GOT3 (cell line): ENCODE results near the gene PSME1.

ENCODE experiments used
- DNase-seq: peaks from one replicate; lab custom pipeline; 2025; ENCODE audit warnings: mixed read lengths; lab: John Stamatoyannopoulos, UW

The PSME1 gene

DNA sequence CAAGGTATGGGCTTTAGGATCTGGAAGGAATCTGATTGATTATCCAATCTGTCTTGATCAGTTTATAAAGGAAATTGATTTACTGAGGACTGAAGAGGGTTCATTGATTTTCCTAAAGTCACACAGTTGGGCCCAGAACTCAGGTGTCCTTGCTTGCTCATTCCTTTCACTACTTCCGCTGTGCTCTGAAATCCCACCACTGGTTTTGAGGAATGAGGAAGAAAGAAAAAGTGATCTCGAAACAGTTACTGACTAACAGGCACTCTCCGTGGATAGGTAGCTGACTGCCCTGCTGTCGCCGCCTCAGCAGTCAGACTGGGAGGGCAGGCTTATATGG is 5.6 kb upstream of the PSME1 start, which contains the start of gene FITM1:
Gene FITM1 (plus strand): TSS at position 280 of the 337 bp plus-strand sequence. CDS start 905 bp downstream, outside the sequence.
- DNase-seq, result no peak

DNA sequence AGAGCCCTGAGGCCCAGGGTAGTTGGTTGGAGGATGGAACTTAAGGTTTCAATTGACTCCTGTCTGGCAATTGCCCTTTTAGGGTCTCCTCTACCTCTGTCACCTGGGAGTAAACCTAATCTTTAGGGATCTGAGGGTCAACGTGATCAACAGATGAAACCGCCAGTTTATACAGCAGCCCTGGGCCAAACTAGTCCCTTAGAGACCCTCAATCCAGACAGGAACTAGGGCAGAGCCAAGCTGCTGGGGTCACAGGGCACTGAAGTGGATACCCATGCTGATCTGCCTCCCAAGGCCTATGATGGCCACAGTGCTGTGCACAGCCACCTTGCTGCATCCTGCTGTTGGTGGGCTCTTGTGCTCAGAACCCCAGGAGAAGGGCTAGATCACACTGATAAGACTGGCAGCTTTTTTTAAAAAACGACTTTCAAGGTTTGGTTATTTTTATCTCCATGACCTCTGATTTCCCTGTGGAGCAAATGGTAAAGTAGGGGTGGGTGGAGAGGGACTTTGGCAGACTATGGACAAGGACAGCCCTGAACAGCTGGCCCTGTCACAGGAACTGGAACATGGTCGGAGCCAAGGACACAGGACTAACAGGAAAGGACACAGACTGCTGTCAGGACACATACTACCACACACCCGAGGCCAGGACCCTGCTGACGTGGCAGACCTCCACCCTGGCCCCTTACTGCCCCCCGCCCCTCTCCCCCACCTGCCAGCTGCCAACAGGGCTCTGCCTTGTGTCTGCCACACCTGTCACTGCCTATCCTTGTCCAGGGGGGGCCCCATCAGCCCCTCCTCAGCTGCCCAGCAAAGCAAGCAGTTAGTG is 5.1 kb upstream of the PSME1 start:
- no peak for DNase-seq

DNA sequence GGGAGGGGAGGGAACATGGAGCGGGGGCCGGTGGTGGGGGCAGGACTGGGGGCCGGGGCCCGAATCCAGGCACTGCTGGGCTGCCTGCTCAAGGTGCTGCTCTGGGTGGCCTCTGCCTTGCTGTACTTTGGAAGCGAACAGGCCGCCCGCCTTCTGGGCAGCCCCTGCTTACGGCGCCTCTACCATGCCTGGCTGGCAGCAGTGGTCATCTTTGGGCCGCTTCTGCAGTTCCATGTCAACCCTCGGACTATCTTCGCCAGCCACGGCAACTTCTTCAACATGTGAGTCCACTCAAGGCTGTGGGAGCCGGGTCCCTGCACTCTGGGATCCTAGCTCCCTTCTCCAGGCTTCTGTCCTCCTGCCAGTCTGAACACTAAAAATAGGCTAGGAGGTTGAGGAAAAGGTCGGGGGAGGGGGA is 4.4 kb upstream of the PSME1 start:
- DNase-seq, result no peak

DNA sequence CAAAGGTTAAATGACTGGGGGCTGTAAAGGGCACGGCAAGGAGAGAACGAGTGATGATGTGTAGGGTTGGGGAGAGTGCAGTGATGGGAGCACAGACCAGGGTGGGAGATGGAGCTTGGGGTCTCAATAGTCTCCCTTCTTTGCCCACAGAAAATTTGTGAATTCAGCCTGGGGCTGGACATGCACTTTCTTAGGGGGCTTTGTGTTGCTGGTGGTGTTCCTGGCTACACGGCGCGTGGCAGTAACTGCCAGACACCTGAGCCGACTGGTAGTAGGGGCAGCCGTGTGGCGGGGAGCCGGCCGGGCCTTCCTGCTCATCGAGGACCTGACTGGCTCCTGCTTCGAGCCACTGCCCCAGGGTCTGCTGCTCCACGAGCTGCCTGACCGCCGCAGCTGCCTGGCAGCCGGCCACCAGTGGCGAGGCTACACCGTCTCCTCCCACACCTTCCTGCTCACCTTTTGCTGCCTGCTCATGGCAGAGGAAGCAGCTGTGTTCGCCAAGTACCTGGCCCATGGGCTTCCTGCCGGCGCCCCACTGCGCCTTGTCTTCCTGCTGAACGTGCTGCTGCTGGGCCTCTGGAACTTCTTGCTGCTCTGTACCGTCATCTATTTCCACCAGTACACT is 3.8 kb upstream of the PSME1 start:
- DNase-seq, result no peak

DNA sequence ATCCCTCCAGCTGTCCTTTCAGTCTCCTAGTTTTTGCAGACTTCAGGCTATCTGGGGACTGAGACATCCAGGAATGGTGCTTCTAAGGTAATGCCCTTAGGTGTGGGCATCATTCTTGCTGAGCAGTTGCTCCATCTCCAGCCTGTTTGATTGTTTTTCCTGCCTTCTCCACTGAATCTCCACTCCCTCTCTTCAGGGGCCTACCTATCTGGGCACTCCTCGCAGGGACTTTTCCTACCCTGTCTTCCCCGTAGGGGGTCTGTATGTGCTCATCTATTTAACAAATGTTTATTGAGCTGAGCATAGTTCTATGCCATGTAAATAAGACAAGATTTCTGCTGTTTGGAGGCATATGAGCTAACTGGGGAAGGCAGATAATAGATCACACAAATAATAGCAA is 3.0 kb upstream of the PSME1 start:
- no peak for DNase-seq

DNA sequence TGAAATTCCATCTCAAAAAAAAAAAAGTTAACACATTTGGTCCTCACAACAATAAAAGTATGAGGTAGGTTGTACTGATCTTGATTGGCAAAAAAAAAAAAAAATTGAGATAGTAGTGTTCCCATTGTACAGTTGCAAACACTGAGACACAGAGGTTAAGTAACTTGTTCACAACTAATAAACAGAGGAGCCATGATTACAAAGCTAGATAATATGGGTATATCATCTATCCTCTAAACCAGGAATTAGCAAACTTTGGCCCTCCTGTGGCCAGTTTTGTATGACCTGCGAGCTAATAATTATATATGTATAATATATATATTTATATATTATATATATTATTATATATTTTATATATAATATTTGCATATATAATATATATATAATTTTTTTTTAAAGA is 2.3 kb upstream of the PSME1 start:
- DNase-seq, result no peak

DNA sequence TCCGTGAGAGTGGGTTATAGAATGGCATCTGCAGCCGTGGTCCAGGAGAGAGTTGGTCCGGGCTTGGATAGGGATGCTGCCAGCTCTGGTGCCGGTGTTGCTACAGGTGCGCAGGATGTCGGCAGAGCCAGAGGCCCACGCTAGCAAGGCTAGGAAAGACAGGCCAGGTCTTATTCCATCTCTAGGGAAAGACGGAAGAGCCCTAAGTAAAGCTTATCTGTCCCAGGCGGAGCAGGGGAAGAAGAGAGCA is 485 bp upstream of the PSME1 start:
- DNase-seq, result no peak

DNA sequence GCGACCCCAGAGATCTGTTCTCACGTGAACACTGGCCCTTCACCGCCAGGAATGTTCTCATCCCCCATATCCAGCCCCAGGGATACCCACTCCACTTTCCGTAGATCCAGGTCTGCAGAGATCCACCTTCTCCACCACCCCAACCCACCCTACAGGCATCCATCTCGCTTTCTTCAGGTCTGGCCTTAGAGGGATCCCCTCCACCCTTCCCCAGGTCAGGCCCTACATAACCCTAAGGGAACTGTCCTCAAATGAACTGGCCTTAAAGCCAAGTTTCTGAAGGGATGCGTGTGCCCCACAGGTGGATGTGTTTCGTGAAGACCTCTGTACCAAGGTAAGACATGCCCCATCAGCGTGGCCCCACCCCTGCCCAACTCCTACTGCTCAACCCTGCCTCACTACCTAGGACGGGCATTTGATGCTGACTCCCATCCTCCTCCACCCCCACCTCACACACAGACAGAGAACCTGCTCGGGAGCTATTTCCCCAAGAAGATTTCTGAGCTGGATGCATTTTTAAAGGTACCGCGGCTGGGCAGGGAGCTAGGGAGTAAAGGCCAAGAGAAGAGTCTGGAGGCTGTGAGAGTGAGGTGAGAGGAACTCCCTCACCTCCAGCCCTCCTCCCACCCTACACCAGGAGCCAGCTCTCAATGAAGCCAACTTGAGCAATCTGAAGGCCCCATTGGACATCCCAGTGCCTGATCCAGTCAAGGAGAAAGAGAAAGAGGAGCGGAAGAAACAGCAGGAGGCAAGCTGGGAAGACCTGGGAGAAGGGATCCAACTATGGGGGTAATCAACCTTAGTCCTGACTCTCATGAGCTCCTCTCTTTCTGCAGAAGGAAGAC is 912 bp downstream of the PSME1 start:
- no peak for DNase-seq

DNA sequence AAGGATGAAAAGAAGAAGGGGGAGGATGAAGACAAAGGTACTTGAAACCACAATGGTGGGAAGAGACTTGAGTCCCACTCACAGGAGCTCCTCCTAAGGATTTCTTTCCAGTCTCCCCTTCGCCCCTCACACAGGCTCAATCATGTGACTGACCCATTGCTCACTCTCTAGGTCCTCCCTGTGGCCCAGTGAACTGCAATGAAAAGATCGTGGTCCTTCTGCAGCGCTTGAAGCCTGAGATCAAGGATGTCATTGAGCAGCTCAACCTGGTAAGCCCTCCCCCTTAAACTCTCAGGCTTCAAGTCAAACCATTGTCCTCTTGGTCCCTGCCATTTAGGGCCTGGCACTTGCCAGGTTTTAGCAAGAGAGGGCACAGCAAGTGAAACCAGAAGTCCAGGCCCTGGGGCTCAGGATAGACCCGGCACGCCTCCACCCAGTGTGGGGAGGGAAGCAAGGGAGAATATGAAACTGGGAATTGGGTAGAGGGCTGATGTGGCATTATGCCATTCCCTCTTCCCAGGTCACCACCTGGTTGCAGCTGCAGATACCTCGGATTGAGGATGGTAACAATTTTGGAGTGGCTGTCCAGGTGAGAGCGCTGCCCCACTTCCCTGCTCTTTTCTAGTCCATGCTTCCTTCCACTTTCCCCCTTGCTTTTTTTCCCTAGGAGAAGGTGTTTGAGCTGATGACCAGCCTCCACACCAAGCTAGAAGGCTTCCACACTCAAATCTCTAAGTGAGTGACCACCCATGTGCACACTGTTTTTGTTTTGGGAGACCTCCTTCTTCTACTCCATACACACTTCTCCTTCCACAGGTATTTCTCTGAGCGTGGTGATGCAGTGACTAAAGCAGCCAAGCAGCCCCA is 1.8 kb downstream of the PSME1 start:
- DNase-seq, result no peak

DNA sequence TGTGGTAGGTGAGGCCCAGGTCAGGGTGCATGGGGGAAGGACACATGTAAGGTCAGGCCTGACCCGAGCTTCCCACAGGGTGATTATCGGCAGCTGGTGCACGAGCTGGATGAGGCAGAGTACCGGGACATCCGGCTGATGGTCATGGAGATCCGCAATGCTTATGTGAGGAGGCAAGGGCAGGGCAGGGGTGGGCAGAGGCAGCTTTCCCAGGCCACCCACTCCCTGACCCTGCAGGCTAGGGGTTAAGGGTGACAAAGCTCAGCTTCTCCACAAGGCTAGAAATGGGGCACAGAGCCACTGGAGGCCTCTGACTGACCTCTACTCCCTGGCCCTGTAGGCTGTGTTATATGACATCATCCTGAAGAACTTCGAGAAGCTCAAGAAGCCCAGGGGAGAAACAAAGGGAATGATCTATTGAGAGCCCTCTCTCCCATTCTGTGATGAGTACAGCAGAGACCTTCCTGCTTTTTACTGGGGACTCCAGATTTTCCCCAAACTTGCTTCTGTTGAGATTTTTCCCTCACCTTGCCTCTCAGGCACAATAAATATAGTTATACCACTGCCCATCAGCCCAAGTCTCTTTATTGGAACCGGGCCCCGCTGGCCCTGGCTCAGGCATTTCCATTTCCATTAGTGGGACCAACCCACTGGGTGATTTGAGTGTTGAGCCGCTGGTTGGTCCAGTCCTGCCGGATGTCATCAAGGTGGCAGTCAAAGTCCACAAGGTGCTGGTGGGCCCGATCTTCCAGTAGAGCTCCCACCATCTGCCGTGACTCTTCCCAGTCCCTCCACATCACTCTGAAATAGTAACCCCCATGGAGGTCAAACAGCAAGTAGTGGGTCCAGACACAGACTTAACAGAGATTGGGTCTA is 2.6 kb downstream of the PSME1 start:
- DNase-seq, result no peak

DNA sequence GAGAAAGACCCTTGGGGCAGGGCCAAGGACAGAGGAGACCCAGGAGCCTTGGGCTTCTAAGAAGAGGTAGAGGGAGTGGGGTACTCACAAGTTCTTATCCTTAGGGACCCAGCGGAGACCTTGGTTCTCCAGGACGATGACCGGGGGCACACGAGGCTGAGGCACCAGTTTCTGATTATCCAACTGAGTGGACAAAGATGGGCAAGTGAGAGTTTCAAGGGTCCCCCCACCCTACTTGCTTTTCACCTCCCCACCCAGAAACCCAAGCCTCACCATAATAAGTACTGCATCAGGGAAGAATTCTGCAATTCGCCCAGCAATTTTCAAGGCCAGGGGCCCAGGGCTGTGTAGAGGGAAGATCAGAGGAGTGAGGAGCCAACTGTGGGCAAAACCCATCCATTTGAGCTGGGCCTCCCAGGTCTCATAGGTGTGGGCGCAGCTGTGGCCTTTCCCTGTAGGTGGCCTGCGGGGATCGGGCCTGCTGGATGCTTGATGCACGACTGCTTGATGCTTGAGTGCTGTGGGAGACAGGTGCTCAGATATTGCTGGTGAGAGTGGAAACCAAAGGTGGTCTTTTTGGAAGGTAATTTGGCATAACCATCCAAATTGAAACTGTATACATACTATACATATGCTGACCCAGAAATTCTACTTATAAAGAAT is 3.4 kb downstream of the PSME1 start:
- no peak for DNase-seq

DNA sequence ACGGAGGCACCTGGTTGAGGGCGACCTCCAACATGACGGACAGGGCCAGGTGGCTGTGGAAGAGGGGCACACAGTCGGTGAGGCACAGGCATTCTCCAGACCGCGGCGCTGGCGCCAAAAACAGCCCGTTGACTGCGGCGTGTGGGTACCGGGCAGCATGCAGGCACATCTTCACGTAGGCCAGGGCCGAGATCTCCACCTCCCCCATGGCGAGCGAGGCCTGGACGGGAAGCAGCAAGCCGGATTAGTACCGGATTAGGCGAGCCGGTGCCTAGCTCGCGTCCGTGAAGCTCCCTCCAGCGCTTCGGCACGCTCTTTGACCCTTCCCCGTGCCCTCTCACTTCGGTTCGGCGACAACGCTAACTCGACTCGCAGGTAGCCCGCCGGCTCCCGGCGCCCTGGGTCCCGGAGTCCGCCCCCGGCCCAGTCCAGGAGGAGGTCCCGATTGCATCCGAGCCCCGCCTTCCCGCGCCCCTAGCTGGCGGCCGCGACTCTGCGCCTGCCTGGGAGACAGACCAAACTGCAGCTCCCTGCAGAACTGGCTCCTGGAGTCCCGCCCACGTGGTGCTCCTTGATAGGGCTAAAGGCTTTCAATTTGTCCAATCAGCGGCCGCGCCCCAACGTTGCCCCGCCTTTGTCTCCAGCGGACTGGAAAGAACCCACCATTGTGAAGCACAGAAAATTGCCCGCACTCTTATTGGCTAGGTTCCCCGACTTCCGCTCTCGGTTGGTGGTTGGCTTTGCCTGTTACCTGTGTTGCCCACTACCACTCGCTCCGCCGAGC is 5.3 kb downstream of the PSME1 start, which contains the start of gene EMC9:
Gene EMC9 (minus strand): TSS at position 495 of the 784 bp plus-strand sequence. CDS start 287 bp downstream, at position 208.
- peak; percentile 78 for DNase-seq

DNA sequence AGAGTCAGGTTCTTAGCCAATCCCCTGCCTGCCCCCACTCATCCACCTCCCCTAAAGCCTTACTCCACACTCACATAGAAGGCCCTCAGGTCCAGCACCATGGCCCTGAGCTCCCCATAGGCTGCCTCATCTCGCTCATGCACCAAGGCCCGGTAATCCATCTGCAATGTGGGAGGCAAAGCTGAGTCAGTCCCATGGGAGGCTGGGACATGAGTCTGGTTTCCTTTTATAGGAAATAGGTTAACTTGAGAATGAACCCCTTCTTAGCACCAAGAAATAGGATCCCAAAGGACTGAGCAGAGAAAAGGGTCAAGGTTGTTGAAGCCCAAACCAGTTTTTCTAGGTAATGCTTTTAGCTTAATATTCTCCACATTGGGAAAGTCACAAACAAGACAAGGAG is 7.5 kb downstream of the PSME1 start:
- DNase-seq, result no peak

DNA sequence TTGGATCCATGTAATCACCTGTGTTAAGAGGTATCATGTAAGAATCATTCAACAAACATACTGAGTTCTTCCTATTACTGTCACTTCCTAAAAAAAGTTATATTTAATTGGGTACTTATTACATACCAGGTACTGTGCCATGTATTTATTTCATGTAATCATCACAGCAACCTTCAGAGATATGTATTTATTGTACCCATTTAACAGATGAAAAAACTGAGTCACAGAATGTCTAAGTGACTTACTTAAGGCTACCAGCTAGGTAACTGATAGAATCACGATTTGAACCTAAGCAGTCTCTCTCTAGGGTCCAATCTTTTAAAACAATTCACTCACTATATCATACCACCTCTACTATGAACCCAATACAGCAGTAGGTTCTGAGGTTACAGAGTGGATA is 8.5 kb downstream of the PSME1 start:
- no peak for DNase-seq

DNA sequence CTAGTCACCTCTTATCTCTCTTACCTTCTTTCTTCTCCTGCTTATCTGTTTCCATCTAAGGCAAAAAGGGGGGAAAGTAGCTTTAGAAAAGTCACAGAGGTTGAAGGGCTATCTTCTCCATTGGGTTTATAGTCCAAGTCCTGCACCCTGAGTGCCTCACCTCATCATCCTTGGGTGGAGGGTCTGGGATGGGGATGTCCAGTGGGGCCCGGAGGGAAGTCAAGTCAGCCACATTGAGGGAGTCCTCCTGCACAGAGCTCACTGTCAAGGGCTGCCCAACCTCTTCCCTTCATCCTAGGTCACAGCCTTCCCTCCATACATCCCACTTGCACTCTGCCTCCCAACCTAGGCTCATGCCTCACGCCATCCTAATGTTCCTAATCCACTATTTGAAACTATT is 9.2 kb downstream of the PSME1 start:
- DNase-seq, result no peak

DNA sequence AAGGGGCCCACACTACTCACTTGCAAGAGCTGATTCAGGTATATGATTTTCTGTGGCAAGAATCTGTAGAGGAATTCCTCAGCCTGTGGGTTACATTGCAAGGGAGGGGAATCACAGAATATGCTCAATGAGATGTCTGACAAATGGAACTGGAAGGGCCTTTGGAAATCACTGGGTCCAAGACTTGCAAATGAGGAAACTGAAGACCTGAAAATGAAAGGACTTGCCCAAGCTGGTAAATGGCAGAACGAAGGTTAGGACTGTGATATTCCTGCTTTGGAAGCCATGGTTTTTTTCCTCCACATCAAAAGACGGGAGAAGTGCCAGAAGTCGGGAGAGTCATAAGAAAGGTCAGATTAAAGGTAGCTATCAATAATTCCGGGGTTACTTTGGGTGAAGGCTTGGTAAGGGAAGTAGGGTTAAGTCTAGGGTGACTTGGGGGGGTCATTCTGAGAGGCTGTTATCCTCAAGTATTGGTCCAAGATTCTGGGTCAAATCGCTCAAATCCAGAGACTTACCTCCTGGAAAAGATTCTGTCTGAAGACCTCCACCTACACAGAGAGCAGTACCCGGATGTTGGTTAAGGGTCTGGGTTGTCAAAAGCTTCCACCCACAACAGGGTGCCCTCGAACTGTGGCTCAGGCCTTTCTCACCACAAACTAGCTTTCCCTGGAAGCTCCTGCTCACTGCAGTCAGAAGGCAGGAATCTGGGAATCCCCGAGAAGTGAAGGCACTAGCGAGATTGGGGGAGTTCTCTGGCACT is 9.9 kb downstream of the PSME1 start:
- DNase-seq, result no peak

DNA sequence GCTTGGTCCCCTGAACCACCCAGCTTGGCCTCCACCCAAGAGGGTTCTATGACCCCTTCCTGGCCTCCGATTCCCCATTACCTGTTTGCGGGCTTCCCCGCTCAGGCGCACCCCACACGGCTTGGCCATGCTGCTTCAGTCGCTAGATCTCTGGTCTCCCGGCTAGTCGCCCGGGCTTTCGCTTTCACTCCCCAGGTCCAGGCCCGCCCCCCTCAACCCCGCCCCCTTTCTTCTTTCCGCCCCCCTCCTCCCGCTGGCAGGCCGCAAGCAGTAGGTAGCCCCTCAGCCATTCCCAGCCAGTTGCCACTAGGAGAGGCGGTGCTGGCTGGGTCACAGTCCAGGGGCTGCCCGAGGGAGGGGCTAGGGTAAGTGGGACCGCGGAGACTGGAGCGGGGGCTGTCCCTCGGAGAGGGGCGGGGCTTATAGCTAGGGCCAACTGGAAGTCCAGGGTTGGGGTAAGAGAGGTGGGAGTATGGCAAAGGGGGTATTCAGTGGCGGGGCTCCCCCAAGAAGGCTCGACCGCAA is 10.5 kb downstream of the PSME1 start, which contains the start of gene PSME2:
Gene PSME2 (minus strand): TSS at position 158 of the 525 bp plus-strand sequence. CDS start 29 bp downstream, at position 129.
- peak; percentile 77 for DNase-seq

DNA sequence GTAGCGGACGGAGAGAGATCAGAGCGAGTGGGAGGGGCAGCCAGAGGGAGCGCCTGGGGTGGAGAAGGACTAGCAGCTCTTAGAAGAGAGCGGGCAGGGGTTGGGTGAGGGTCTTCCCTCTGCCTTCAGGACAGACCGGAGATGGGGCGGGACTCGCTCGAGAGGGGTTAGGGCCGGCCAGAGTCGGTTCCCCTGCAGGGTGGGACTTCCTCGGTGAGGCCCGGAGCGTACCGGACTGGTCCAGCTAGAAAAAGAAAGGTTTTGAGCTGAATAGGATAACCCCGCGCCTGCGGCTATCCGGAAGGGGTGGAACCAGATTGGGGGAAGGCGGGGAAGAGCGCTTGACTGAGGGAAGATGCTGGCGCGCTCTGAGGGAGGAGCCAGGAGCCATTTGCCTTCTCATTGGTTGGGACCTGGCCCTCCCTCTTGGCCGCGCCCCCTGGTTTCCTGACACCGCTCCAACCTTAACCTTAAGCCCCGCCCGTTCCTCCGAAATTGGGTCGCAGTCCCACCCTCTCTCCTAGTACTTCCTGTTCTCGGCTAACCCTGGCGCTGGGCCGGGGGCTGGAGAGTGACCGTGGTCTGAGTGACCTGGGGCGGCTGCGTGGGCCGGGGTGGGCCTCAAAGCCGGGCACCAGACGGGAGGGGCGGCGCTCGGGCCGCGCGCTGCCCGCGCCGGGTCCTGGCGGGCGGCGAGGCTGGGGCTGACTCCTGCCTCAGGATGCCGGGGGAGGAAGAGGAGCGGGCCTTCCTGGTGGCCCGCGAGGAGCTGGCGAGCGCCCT is 11.2 kb downstream of the PSME1 start, which contains the start of gene RNF31:
Gene RNF31 (plus strand): TSS at position 521 of the 783 bp plus-strand sequence. CDS start 201 bp downstream, at position 722.
- DNase-seq, result peak; percentile 80
